ENCODE data around the gene COL9A2. TPM values are rescaled to one million over a fixed set of nuclear protein-coding genes. Genes with fewer than 3 reads are reported as not detected.

COL9A2 gene
- total and polyA plus RNA-seq, 9 donors, result 0.30 to 5.7 (median 1.7) TPM

GRCh38 chr1:40274331-40274730 is 42.8 kb downstream of the COL9A2 start:
- H3K4me1 ChIP-seq (ENCODE audit: insufficient read depth), result no peaks in the 10 kb centered on the region
- no peak overlapping the region for H3K4me3 ChIP-seq
- no peaks in the 10 kb centered on the region for H3K9me3 ChIP-seq
- intact Hi-C loops (cut with DNase I), result no loop called here
- TF ChIP-seq CTCF (IDR thresholded peaks at IDR 0.05) (no peak), EP300 (IDR thresholded peaks at IDR 0.05) (no peak), POLR2A (IDR thresholded peaks at IDR 0.05) (no peak)
- no peak overlapping the region for H3K27ac ChIP-seq
- peaks cover 2% of the 10 kb centered on the region for H3K36me3 ChIP-seq
- no peak for DNase-seq
- 88 to 98% (median 96%) methylated on average over 2 of the region's 2 CpGs for WGBS, 3 donors
- H3K27me3 ChIP-seq, result no peaks in the 10 kb centered on the region

- Histone ChIP-seq H3K36me3 (peaks cover 2% of the 10 kb centered on the region), H3K4me1 (ENCODE audit: insufficient read depth) (no peaks in the 10 kb centered on the region)
Observed at GRCh38 chr1:40273547-40274166, 43.4 kb downstream of the COL9A2 start.

GRCh38 chr1:40272653-40273213 is 44.4 kb downstream of the COL9A2 start:
- H3K27me3 ChIP-seq, result no peaks in the 10 kb centered on the region
- no peaks in the 10 kb centered on the region for H3K9me3 ChIP-seq
- H3K4me3 ChIP-seq, result no peak overlapping the region
- H3K27ac ChIP-seq, result no peak overlapping the region
- TF ChIP-seq CTCF (IDR thresholded peaks at IDR 0.05), result no peak
- no peak for TF ChIP-seq POLR2A (IDR thresholded peaks at IDR 0.05)
- TF ChIP-seq EP300 (IDR thresholded peaks at IDR 0.05), result no peak
- intact Hi-C loops (cut with DNase I), result no loop called here
- peaks cover 2% of the 10 kb centered on the region for H3K36me3 ChIP-seq
- 96 to 98% (median 98%) methylated on average over 3 of the region's 3 CpGs for WGBS, 3 donors
- DNase-seq, result no peak
- no peaks in the 10 kb centered on the region for H3K4me1 ChIP-seq (ENCODE audit: insufficient read depth)

More at GRCh38 chr1:40273547-40274166, 43.4 kb downstream of the COL9A2 start:
- intact Hi-C loops (cut with DNase I), result no loop called here
- no peak for DNase-seq
- H3K27ac ChIP-seq, result no peak overlapping the region
- no peaks in the 10 kb centered on the region for H3K27me3 ChIP-seq
- 83 to 85% (median 84%) methylated on average over 4 of the region's 4 CpGs for WGBS, 3 donors
- H3K4me3 ChIP-seq, result no peak overlapping the region
- TF ChIP-seq CTCF (IDR thresholded peaks at IDR 0.05), result no peak
- no peak for TF ChIP-seq POLR2A (IDR thresholded peaks at IDR 0.05)
- TF ChIP-seq EP300 (IDR thresholded peaks at IDR 0.05), result no peak
- no peaks in the 10 kb centered on the region for H3K9me3 ChIP-seq

- DNase-seq, result no peak
- peaks cover 2% of the 10 kb centered on the region for H3K36me3 ChIP-seq
Observed at GRCh38 chr1:40270152-40270834, 46.8 kb downstream of the COL9A2 start.

More at GRCh38 chr1:40270152-40270834, 46.8 kb downstream of the COL9A2 start:
- H3K4me3 ChIP-seq, result no peak overlapping the region
- intact Hi-C loops (cut with DNase I), result no loop called here
- no peaks in the 10 kb centered on the region for H3K9me3 ChIP-seq
- no peak overlapping the region for H3K27ac ChIP-seq
- 70 to 87% (median 74%) methylated on average over 3 of the region's 3 CpGs for WGBS, 3 donors
- H3K4me1 ChIP-seq (ENCODE audit: insufficient read depth), result no peaks in the 10 kb centered on the region
- no peak for TF ChIP-seq POLR2A (IDR thresholded peaks at IDR 0.05)
- no peak for TF ChIP-seq EP300 (IDR thresholded peaks at IDR 0.05)
- TF ChIP-seq CTCF (IDR thresholded peaks at IDR 0.05), result no peak
- no peaks in the 10 kb centered on the region for H3K27me3 ChIP-seq
